SK-N-SH treated with all-trans-retinoic acid at 6 μM for 48 hours (cell line): ENCODE results near the gene CYP17A1.

Experiments used
- ARNTL ChIP-seq: fragments of 450-650 bp; formaldehyde crosslinking; IDR thresholded peaks from 2 replicates; pipeline ENCODE4 v1.5.0; 2020; ENCODE audit warnings: low read depth, mild to moderate bottlenecking, moderate library complexity, borderline replicate concordance
- CREB5 ChIP-seq: fragments of 250-450 bp; sonication (Bioruptor Pico); IDR thresholded peaks from 2 replicates; pipeline ENCODE4 v1.5.1; 2020; ENCODE audit warnings: low read depth, mild to moderate bottlenecking, moderate library complexity
- CSDC2 ChIP-seq: fragments of 250-450 bp; sonication (Bioruptor Pico); IDR thresholded peaks from 2 replicates; pipeline ENCODE4 v1.5.0; 2020; ENCODE audit warnings: mild to moderate bottlenecking, moderate library complexity
- ISL1 ChIP-seq: fragments of 250-450 bp; sonication (Bioruptor Pico); IDR thresholded peaks from 2 replicates; pipeline ENCODE4 v2.1.2; 2022; ENCODE audit warnings: mild to moderate bottlenecking, moderate library complexity
- PPARA ChIP-seq: fragments of 250-450 bp; sonication (Bioruptor Pico); IDR thresholded peaks from 2 replicates; pipeline ENCODE4 v1.5.0; 2020; ENCODE audit warnings: mild to moderate bottlenecking, borderline replicate concordance
- SNAI2 ChIP-seq: fragments of 250-450 bp; sonication (Bioruptor Pico); IDR thresholded peaks from 2 replicates; pipeline ENCODE4 v1.5.0; 2020; ENCODE audit warnings: mild to moderate bottlenecking, moderate library complexity
- TCF4 ChIP-seq: fragments of 250-450 bp; sonication (Bioruptor Pico); IDR thresholded peaks from 2 replicates; pipeline ENCODE4 v1.8.0; 2021; ENCODE audit warnings: mild to moderate bottlenecking, moderate library complexity, borderline replicate concordance
- TOX ChIP-seq: fragments of 250-450 bp; sonication (Bioruptor Pico); IDR thresholded peaks from 2 replicates; pipeline ENCODE4 v1.8.0; 2021; ENCODE audit warnings: mild to moderate bottlenecking, moderate library complexity, borderline replicate concordance
- ZFP3 ChIP-seq: fragments of 250-450 bp; sonication (Bioruptor Pico); IDR thresholded peaks from 2 replicates; pipeline ENCODE4 v1.5.0; 2020; ENCODE audit warnings: mild to moderate bottlenecking, moderate library complexity
- ZFP30 ChIP-seq: fragments of 450-650 bp; formaldehyde crosslinking; IDR thresholded peaks from 2 replicates; pipeline ENCODE4 v1.5.0; 2022; ENCODE audit warnings: mild to moderate bottlenecking, moderate library complexity
- ZNF70 ChIP-seq: fragments of 450-650 bp; formaldehyde crosslinking; IDR thresholded peaks from 2 replicates; pipeline ENCODE4 v1.5.0; 2020; ENCODE audit warnings: mild to moderate bottlenecking, moderate library complexity
- ZNF8 ChIP-seq: fragments of 450-650 bp; formaldehyde crosslinking; IDR thresholded peaks from 2 replicates; pipeline ENCODE4 v1.5.0; 2020; ENCODE audit warnings: mild to moderate bottlenecking, moderate library complexity
- TF ChIP-seq, protein P1 (sequence below): fragments of 250-450 bp; sonication (Bioruptor Pico); IDR thresholded peaks from 2 replicates; pipeline ENCODE4 v1.8.0; 2020; ENCODE audit warnings: mild to moderate bottlenecking, moderate library complexity, borderline replicate concordance

GRCh38 chr10:102863660-102864059, 26.4 kb upstream of the CYP17A1 start:
- TF ChIP-seq ZNF70 (CRISPR knock-in tag), result no peak
- TF ChIP-seq PPARA (CRISPR knock-in tag), result no peak
- TF ChIP-seq CSDC2 (CRISPR knock-in tag), result no peak
- peak; percentile 64; the same call in 1 of the 2 replicates for TF ChIP-seq CREB5 (CRISPR knock-in tag)
- TF ChIP-seq ARNTL, result no peak
- no peak for TF ChIP-seq ZNF8
- no peak for TF ChIP-seq TCF4 (CRISPR knock-in tag)
- TF ChIP-seq, protein P1, sequence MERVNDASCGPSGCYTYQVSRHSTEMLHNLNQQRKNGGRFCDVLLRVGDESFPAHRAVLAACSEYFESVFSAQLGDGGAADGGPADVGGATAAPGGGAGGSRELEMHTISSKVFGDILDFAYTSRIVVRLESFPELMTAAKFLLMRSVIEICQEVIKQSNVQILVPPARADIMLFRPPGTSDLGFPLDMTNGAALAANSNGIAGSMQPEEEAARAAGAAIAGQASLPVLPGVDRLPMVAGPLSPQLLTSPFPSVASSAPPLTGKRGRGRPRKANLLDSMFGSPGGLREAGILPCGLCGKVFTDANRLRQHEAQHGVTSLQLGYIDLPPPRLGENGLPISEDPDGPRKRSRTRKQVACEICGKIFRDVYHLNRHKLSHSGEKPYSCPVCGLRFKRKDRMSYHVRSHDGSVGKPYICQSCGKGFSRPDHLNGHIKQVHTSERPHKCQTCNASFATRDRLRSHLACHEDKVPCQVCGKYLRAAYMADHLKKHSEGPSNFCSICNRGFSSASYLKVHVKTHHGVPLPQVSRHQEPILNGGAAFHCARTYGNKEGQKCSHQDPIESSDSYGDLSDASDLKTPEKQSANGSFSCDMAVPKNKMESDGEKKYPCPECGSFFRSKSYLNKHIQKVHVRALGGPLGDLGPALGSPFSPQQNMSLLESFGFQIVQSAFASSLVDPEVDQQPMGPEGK, result no peak
- TF ChIP-seq ZFP30 (CRISPR knock-in tag), result no peak
- TF ChIP-seq ISL1, result peak; percentile 74
- TF ChIP-seq SNAI2 (CRISPR knock-in tag), result no peak
- TF ChIP-seq TOX (CRISPR knock-in tag), result no peak
- TF ChIP-seq ZFP3 (CRISPR knock-in tag), result no peak
